Measurements from ENCODE around the gene CDKL1. TPM values are rescaled to one million over a fixed set of nuclear protein-coding genes. Genes with fewer than 3 reads are reported as not detected.

CDKL1 gene
- polyA plus RNA-seq, 3 donors, result 1.2 to 2.5 (median 1.3) TPM

DNA sequence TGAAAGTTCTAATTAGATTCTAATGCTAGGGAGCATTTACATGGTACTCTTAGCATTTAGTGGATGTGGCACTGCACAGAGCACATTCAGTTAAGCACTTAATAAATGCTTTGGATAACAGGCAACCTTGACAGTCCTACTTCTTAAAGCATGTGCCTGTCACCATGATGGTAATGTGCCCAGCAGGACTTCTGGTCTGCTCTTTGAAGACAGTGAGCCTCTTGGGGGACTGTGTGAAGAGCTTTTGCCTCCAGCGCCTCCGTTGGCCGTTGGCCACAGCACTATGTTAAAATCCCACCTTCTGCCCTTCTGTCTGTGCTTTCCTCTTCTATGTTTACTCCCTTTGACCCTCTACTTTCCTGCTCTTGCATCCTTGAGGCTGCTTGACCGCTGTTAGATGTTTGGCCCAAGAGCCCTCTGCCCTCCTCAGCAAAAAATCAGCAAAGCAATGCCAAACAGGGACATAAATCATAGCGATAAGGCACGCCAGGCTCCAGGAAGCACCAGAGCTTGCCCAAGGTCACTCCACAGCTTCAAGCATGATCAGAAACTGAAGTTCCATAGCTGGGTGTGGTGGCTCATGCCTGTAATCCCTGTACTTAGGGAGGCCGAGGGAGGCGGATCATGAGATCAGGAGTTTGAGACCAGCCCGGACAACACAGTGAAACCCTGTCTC lies 8.3 kb downstream of the CDKL1 start:
- WGBS (ENCODE audit: insufficient coverage), result 84% methylated on average over 6 of the region's 9 CpGs
- Mint-ChIP-seq H3K27me3 (ENCODE audit: low read depth in 3 of 3) (peaks cover 0 to 2% (median 0%) of the 10 kb centered on the region in 3 donors), H3K4me1 (no peaks in the 10 kb centered on the region), H3K36me3 (no peaks in the 10 kb centered on the region), H3K27ac (no peak overlapping the region), H3K4me3 (no peak overlapping the region), H3K9me3 (no peaks in the 10 kb centered on the region)
- no peak overlapping the region for H3K4me2 ChIP-seq (replicated peaks; ENCODE audit: extremely low read depth, low read length, poor library complexity, severe bottlenecking)
- no peaks in the 10 kb centered on the region for H3K79me2 ChIP-seq (ENCODE audit: insufficient read depth, low read length)
- no peak for DNase-seq
- no peak overlapping the region for H3K9ac ChIP-seq (ENCODE audit: insufficient read depth, low read length, poor library complexity, severe bottlenecking)
- no peak overlapping the region for H3K4me3 ChIP-seq (replicated peaks in 1 of 3; ENCODE audit: low read depth in 2 of 3, low read length in 3 of 3)
- intact Hi-C loops (cut with micrococcal nuclease), result no loop called here
- H3K27me3 ChIP-seq (ENCODE audit: control insufficient read depth in 2 of 2, insufficient read depth in 2 of 2, low read length in 2 of 2), result no peaks in the 10 kb centered on the region
- H3K27ac ChIP-seq (ENCODE audit: low read depth in 1 of 2, low read length in 2 of 2), result no peak overlapping the region
- no peaks in the 10 kb centered on the region for H3K36me3 ChIP-seq (replicated peaks in 1 of 2; ENCODE audit: control insufficient read depth in 1 of 2, insufficient read depth in 2 of 2, low read length in 2 of 2)
- H2AFZ ChIP-seq (ENCODE audit: insufficient read depth, low read depth, low read length, poor library complexity, severe bottlenecking), result no peak overlapping the region
- H3K4me1 ChIP-seq (ENCODE audit: control insufficient read depth in 1 of 2, insufficient read depth in 2 of 2, low read length in 2 of 2), result no peaks in the 10 kb centered on the region
- no peaks in the 10 kb centered on the region for H4K20me1 ChIP-seq (ENCODE audit: insufficient read depth, low read length)
- no peaks in the 10 kb centered on the region for H3K9me3 ChIP-seq (replicated peaks in 1 of 2; ENCODE audit: control insufficient read depth in 1 of 2, insufficient read depth in 1 of 2, low read length in 2 of 2)
- TF ChIP-seq CTCF (IDR thresholded peaks at IDR 0.05), result no peak

- Mint-ChIP-seq H3K4me3 (no peak overlapping the region), H3K36me3 (no peaks in the 10 kb centered on the region), H3K9me3 (no peaks in the 10 kb centered on the region), H3K27me3 (ENCODE audit: low read depth in 3 of 3) (peaks cover 0 to 2% (median 0%) of the 10 kb centered on the region in 3 donors), H3K27ac (no peak overlapping the region), H3K4me1 (no peaks in the 10 kb centered on the region)
- H3K9ac ChIP-seq (ENCODE audit: insufficient read depth, low read length, poor library complexity, severe bottlenecking), result no peak overlapping the region
- 100% methylated on average over 1 of the region's 1 CpG for WGBS (ENCODE audit: insufficient coverage)
- no peaks in the 10 kb centered on the region for H3K36me3 ChIP-seq (replicated peaks in 1 of 2; ENCODE audit: control insufficient read depth in 1 of 2, insufficient read depth in 2 of 2, low read length in 2 of 2)
- no peak overlapping the region for H3K4me2 ChIP-seq (replicated peaks; ENCODE audit: extremely low read depth, low read length, poor library complexity, severe bottlenecking)
- no peaks in the 10 kb centered on the region for H3K27me3 ChIP-seq (ENCODE audit: control insufficient read depth in 2 of 2, insufficient read depth in 2 of 2, low read length in 2 of 2)
- intact Hi-C loops (cut with micrococcal nuclease), result no loop called here
- no peaks in the 10 kb centered on the region for H3K4me1 ChIP-seq (ENCODE audit: control insufficient read depth in 1 of 2, insufficient read depth in 2 of 2, low read length in 2 of 2)
- DNase-seq, result no peak
- H4K20me1 ChIP-seq (ENCODE audit: insufficient read depth, low read length), result no peaks in the 10 kb centered on the region
- no peaks in the 10 kb centered on the region for H3K9me3 ChIP-seq (replicated peaks in 1 of 2; ENCODE audit: control insufficient read depth in 1 of 2, insufficient read depth in 1 of 2, low read length in 2 of 2)
- no peak overlapping the region for H2AFZ ChIP-seq (ENCODE audit: insufficient read depth, low read depth, low read length, poor library complexity, severe bottlenecking)
- TF ChIP-seq CTCF (IDR thresholded peaks at IDR 0.05), result no peak
- H3K4me3 ChIP-seq (replicated peaks in 1 of 3; ENCODE audit: low read depth in 2 of 3, low read length in 3 of 3), result no peak overlapping the region
- no peaks in the 10 kb centered on the region for H3K79me2 ChIP-seq (ENCODE audit: insufficient read depth, low read length)
- H3K27ac ChIP-seq (ENCODE audit: low read depth in 1 of 2, low read length in 2 of 2), result no peak overlapping the region
Measured at GRCh38 chr14:50387548-50387947, 9.1 kb downstream of the CDKL1 start.
